NT2/D1 (cell line): ENCODE results near the gene ZBTB7A.

ENCODE experiments used
- DNase-seq: peaks from one replicate; pipeline ENCODE4 v3.0.0-alpha.2; 2011; ENCODE audit warnings: low read depth, low spot score
- H3K27me3 ChIP-seq: 2 replicates; pipeline ENCODE4 v1.6.0; 2011; ENCODE audit warnings: mild to moderate bottlenecking; ENCODE audit not compliant: insufficient read length, insufficient read depth
- H3K36me3 ChIP-seq: 2 replicates; pipeline ENCODE4 v1.6.1; 2011; ENCODE audit warnings: mild to moderate bottlenecking, low read length, mixed read lengths; ENCODE audit not compliant: insufficient read depth, insufficient read length
- H3K4me1 ChIP-seq: 2 replicates; pipeline ENCODE4 v1.5.1; 2011; ENCODE audit not compliant: insufficient read depth, insufficient read length
- H3K4me3 ChIP-seq: 2 replicates; pipeline ENCODE4 v1.5.1; 2011; ENCODE audit warnings: low read depth; ENCODE audit not compliant: insufficient read length
- H3K9ac ChIP-seq: 2 replicates; pipeline ENCODE4 v1.6.0; 2011; ENCODE audit warnings: low read depth; ENCODE audit not compliant: insufficient read length
- H3K9me3 ChIP-seq: 2 replicates; pipeline ENCODE4 v1.5.1; 2011; ENCODE audit warnings: mild to moderate bottlenecking, low read length; ENCODE audit not compliant: insufficient read depth
- SUZ12 ChIP-seq: IDR thresholded peaks from 2 replicates; pipeline ENCODE4 v1.6.1; 2011; ENCODE audit not compliant: insufficient read length, insufficient read depth; ENCODE audit errors: extremely low read depth
- YY1 ChIP-seq: IDR thresholded peaks from 2 replicates; pipeline ENCODE4 v1.6.1; 2011; ENCODE audit not compliant: insufficient read length, insufficient read depth
- ZNF274 ChIP-seq: IDR thresholded peaks from 2 replicates; pipeline ENCODE4 v1.6.1; 2011; ENCODE audit warnings: mild to moderate bottlenecking, low read depth, low read length

The ZBTB7A gene

GRCh38 chr19:4060621-4061177 lies 6.0 kb downstream of the ZBTB7A start:
- Histone ChIP-seq H3K9ac (peak overlapping the region; percentile 64), H3K9me3 (no peaks in the 10 kb centered on the region), H3K4me3 (no peak overlapping the region), H3K4me1 (peaks cover 53% of the 10 kb centered on the region), H3K27me3 (no peaks in the 10 kb centered on the region), H3K36me3 (peaks cover 55% of the 10 kb centered on the region)
- DNase-seq, result no peak
- no peak for TF ChIP-seq SUZ12
- no peak for TF ChIP-seq YY1
- no peak for TF ChIP-seq ZNF274

GRCh38 chr19:4059891-4060620 lies 6.6 kb downstream of the ZBTB7A start:
- DNase-seq, result no peak
- Histone ChIP-seq H3K9ac (peak overlapping the region; percentile 85), H3K27me3 (no peaks in the 10 kb centered on the region), H3K4me3 (no peak overlapping the region), H3K4me1 (peaks cover 53% of the 10 kb centered on the region), H3K36me3 (peaks cover 59% of the 10 kb centered on the region), H3K9me3 (no peaks in the 10 kb centered on the region)
- TF ChIP-seq SUZ12, result no peak
- TF ChIP-seq ZNF274, result no peak
- no peak for TF ChIP-seq YY1

GRCh38 chr19:4059453-4059871 lies 7.2 kb downstream of the ZBTB7A start:
- Histone ChIP-seq H3K9ac (peak overlapping the region; percentile 85), H3K4me1 (peaks cover 53% of the 10 kb centered on the region), H3K4me3 (no peak overlapping the region), H3K9me3 (no peaks in the 10 kb centered on the region), H3K36me3 (peaks cover 65% of the 10 kb centered on the region), H3K27me3 (no peaks in the 10 kb centered on the region)
- DNase-seq, result no peak
- TF ChIP-seq SUZ12, result no peak
- TF ChIP-seq ZNF274, result no peak
- TF ChIP-seq YY1, result no peak

- Histone ChIP-seq H3K4me3 (no peak overlapping the region), H3K9ac (peak overlapping the region; percentile 85), H3K9me3 (no peaks in the 10 kb centered on the region), H3K36me3 (peaks cover 71% of the 10 kb centered on the region), H3K4me1 (peaks cover 53% of the 10 kb centered on the region), H3K27me3 (no peaks in the 10 kb centered on the region)
- TF ChIP-seq YY1 (no peak), ZNF274 (no peak), SUZ12 (no peak)
- DNase-seq, result no peak
Measured at GRCh38 chr19:4058693-4059452, 7.8 kb downstream of the ZBTB7A start.

GRCh38 chr19:4057931-4058692 lies 8.6 kb downstream of the ZBTB7A start:
- Histone ChIP-seq H3K9ac (peak overlapping the region; percentile 85), H3K36me3 (peaks cover 72% of the 10 kb centered on the region), H3K27me3 (no peaks in the 10 kb centered on the region), H3K4me3 (no peak overlapping the region), H3K9me3 (no peaks in the 10 kb centered on the region), H3K4me1 (peaks cover 54% of the 10 kb centered on the region)
- DNase-seq, result no peak
- TF ChIP-seq SUZ12 (no peak), YY1 (no peak), ZNF274 (no peak)

- Histone ChIP-seq H3K4me1 (peaks cover 31% of the 10 kb centered on the region), H3K9me3 (no peaks in the 10 kb centered on the region), H3K27me3 (no peaks in the 10 kb centered on the region), H3K9ac (no peak overlapping the region), H3K4me3 (no peak overlapping the region), H3K36me3 (peaks cover 66% of the 10 kb centered on the region)
- no peak for DNase-seq
- TF ChIP-seq ZNF274 (no peak), SUZ12 (no peak), YY1 (no peak)
Measured at GRCh38 chr19:4055209-4055552, 11.5 kb downstream of the ZBTB7A start.
